HCT116 (cell line): ENCODE measurements around the gene AS3MT. TPM values are rescaled to one million over a fixed set of nuclear protein-coding genes. Genes with fewer than 3 reads are reported as not detected.

Experiments used
- ATAC-seq: fragments of 200-7000 bp; cut with Tn5 transposase; 2 replicates; pipeline ENCODE4 v1.9.1; 2020; ENCODE audit warnings: mild to moderate bottlenecking, moderate library complexity
- BruUV-seq: library from RNA; stranded (reverse); fragments of 400-500 nt; replicated peaks from 2 replicates; lab custom pipeline; 2021; lab: Mats Ljungman, UMichigan
- CTCF ChIA-PET: fragments of 300-600 bp; sonication (Branson Sonifier 250); formaldehyde crosslinking; loops from one replicate; lab custom pipeline; 2021; ENCODE audit warnings: antibody characterized with exemption; lab: Charles Lee
- POLR2A ChIA-PET: fragments of 300-600, 350-600 bp; sonication (Branson Sonifier 250); formaldehyde crosslinking; loops from one replicate; lab custom pipeline; 2021; ENCODE audit warnings: antibody characterized with exemption; lab: Charles Lee
- RAD21 ChIA-PET, 2 experiments: fragments of 300-600 bp; sonication (Branson Sonifier 250); formaldehyde crosslinking; loops; one replicate each; lab custom pipeline; 2023; ENCODE audit warnings: low total read pairs in 2 of 2; ENCODE audit not compliant: uncharacterized antibody in 2 of 2, unreplicated experiment in 2 of 2, low non-redundant PET in 1 of 2; lab: Charles Lee
- DNase-seq: peaks from one replicate; pipeline ENCODE4 v3.0.0-alpha.2; 2010; ENCODE audit warnings: low read depth, low spot score
- H2AFZ ChIP-seq: fragments of 200-600 bp; shearing (Covaris generic), sonication (generic); 2 replicates; pipeline ENCODE4 v1.6.1; 2017; ENCODE audit warnings: low read depth, mixed run types, mixed read lengths, antibody characterized with exemption, low read length; ENCODE audit not compliant: poor library complexity, severe bottlenecking
- H3K27ac ChIP-seq: 2 replicates; pipeline ENCODE4 v1.5.1; 2012; ENCODE audit warnings: low read depth, low read length
- H3K27me3 ChIP-seq: fragments of 200-600 bp; sonication (generic); 2 replicates; pipeline ENCODE4 v1.6.1; 2016; ENCODE audit warnings: mixed run types, low read length, mixed read lengths; ENCODE audit not compliant: insufficient read depth
- H3K36me3 ChIP-seq, 2 experiments: fragments of 200-500 bp in 1 of 2; fragments of 200-600 bp in 1 of 2; sonication (Bioruptor generic) in 1 of 2; sonication (generic) in 1 of 2; 2 replicates each; pipeline versions ENCODE4 v1.5.1 to v1.6.1; 2014 to 2016; ENCODE audit warnings: low read length in 2 of 2, inconsistent platforms in 1 of 2, mixed read lengths in 1 of 2, mixed run types in 1 of 2; ENCODE audit not compliant: insufficient read depth in 2 of 2, control insufficient read depth in 1 of 2
- H3K4me1 ChIP-seq, 2 experiments: fragments of 200-600 bp in 1 of 2; sonication (generic) in 1 of 2; 2 replicates each; pipeline versions ENCODE4 v1.5.1 to v1.6.1; 2012 to 2017; ENCODE audit warnings: low read length in 2 of 2, inconsistent platforms in 1 of 2, mild to moderate bottlenecking in 1 of 2, mixed read lengths in 1 of 2, mixed run types in 1 of 2, moderate library complexity in 1 of 2; ENCODE audit not compliant: insufficient read depth in 2 of 2, control insufficient read depth in 1 of 2
- H3K4me2 ChIP-seq: fragments of 200-600 bp; sonication (generic); 2 replicates; pipeline ENCODE4 v1.6.1; 2017; ENCODE audit warnings: mixed run types, low read length, mixed read lengths
- H3K4me3 ChIP-seq, 2 experiments: fragments of 200-600 bp in 1 of 2; sonication (generic) in 1 of 2; replicated peaks in 1 of 2; 2 replicates each; pipeline ENCODE4 v1.5.1; 2011 to 2016; ENCODE audit warnings: low read length in 2 of 2, control low read depth in 1 of 2, low read depth in 1 of 2, mild to moderate bottlenecking in 1 of 2, mixed read lengths in 1 of 2, mixed run types in 1 of 2
- H3K79me2 ChIP-seq: fragments of 200-600 bp; sonication (generic); 2 replicates; pipeline ENCODE4 v1.6.1; 2017; ENCODE audit warnings: mild to moderate bottlenecking, mixed run types, low read length, moderate library complexity, mixed read lengths; ENCODE audit not compliant: insufficient read depth
- H3K9ac ChIP-seq: fragments of 200-600 bp; sonication (generic); 2 replicates; pipeline ENCODE4 v1.6.1; 2016; ENCODE audit warnings: low read length, mixed read lengths
- H3K9me2 ChIP-seq: fragments of 200-600 bp; sonication (generic), shearing (Covaris generic); 2 replicates; pipeline ENCODE4 v1.6.1; 2017; ENCODE audit warnings: mixed run types, mild to moderate bottlenecking, moderate library complexity; ENCODE audit not compliant: insufficient read depth
- H3K9me3 ChIP-seq, 2 experiments: fragments of 200-500 bp in 1 of 2; fragments of 200-600 bp in 1 of 2; sonication (Bioruptor generic) in 1 of 2; sonication (generic) in 1 of 2; 2 replicates each; pipeline ENCODE4 v1.6.1; 2014 to 2017; ENCODE audit warnings: low read length in 2 of 2, mixed read lengths in 2 of 2, inconsistent platforms in 1 of 2, low read depth in 1 of 2, mild to moderate bottlenecking in 1 of 2, mixed run types in 1 of 2, moderate library complexity in 1 of 2; ENCODE audit not compliant: control insufficient read depth in 1 of 2, insufficient read depth in 1 of 2
- H4K20me1 ChIP-seq: fragments of 200-600 bp; sonication (generic), shearing (Covaris generic); 2 replicates; pipeline ENCODE4 v1.6.1; 2017; ENCODE audit warnings: mixed run types, mild to moderate bottlenecking, moderate library complexity; ENCODE audit not compliant: insufficient read depth
- CEBPB ChIP-seq: IDR thresholded peaks from 2 replicates; pipeline ENCODE4 v1.6.1; 2012; ENCODE audit warnings: low read depth
- EGR1 ChIP-seq: IDR thresholded peaks from 2 replicates; pipeline ENCODE4 v1.6.1; 2012; ENCODE audit warnings: low read depth
- ELF1 ChIP-seq: IDR thresholded peaks from 2 replicates; pipeline ENCODE4 v1.6.1; 2012; ENCODE audit warnings: low read depth, borderline replicate concordance
- EZH2 ChIP-seq: fragments of 200-600 bp; sonication (generic); IDR thresholded peaks from 2 replicates; pipeline ENCODE4 v1.6.1; 2017; ENCODE audit warnings: antibody characterized with exemption, mixed run types
- FOSL1 ChIP-seq: IDR thresholded peaks from 2 replicates; pipeline ENCODE4 v1.6.1; 2012; ENCODE audit warnings: low read depth
- POLR2A ChIP-seq: IDR thresholded peaks from 2 replicates; pipeline ENCODE4 v1.7.0; 2011; ENCODE audit warnings: borderline replicate concordance; ENCODE audit not compliant: insufficient read depth, insufficient read length; ENCODE audit errors: extremely low read depth
- RAD21 ChIP-seq: IDR thresholded peaks from 2 replicates; pipeline ENCODE4 v1.6.1; 2012; ENCODE audit warnings: low read depth, mild to moderate bottlenecking
- SP1 ChIP-seq: IDR thresholded peaks from 2 replicates; pipeline ENCODE4 v1.6.1; 2012; ENCODE audit warnings: low read depth
- SRF ChIP-seq: IDR thresholded peaks from 2 replicates; pipeline ENCODE4 v1.6.1; 2012; ENCODE audit warnings: low read depth
- TCF7L2 ChIP-seq: IDR thresholded peaks from 2 replicates; pipeline ENCODE4 v1.7.0; 2011; ENCODE audit warnings: borderline replicate concordance, inconsistent platforms; ENCODE audit not compliant: insufficient read depth, insufficient read length; ENCODE audit errors: extremely low read depth
- YY1 ChIP-seq: IDR thresholded peaks from 2 replicates; pipeline ENCODE4 v1.6.1; 2011; ENCODE audit warnings: low read length, low read depth, moderate library complexity, mild to moderate bottlenecking; ENCODE audit not compliant: insufficient replicate concordance; ENCODE audit errors: extremely low read depth
- ZFX ChIP-seq: fragments of 450-650 bp; IDR thresholded peaks from 2 replicates; pipeline ENCODE4 v1.6.1; 2017
- ZNF274 ChIP-seq: fragments of 200-500 bp; sonication (Bioruptor generic); IDR thresholded peaks from 2 replicates; pipeline ENCODE4 v1.6.1; 2014; ENCODE audit warnings: mild to moderate bottlenecking, low read depth, low read length, inconsistent platforms
- intact Hi-C: fragments of 100-400 bp; cut with micrococcal nuclease; formaldehyde crosslinking; loops from 2 replicates; pipeline ENCODE4 v1.10.0; 2022
- total RNA-seq: library from RNA; stranded (reverse); gene quantifications from one replicate; pipeline ENCODE4 v1.2.1, GENCODE V29; 2021; ENCODE audit not compliant: unreplicated experiment
- TF ChIP-seq, protein P1 (sequence below): IDR thresholded peaks from 2 replicates; pipeline ENCODE4 v1.6.1; 2011; ENCODE audit warnings: mild to moderate bottlenecking, low read length, moderate library complexity; ENCODE audit not compliant: insufficient replicate concordance; ENCODE audit errors: extremely low read depth
- TF ChIP-seq, protein P2 (sequence below): IDR thresholded peaks from 2 replicates; pipeline ENCODE4 v1.6.1; 2012; ENCODE audit warnings: low read depth
- TF ChIP-seq, protein P3 (sequence below), 3 experiments: fragments of 200-600 bp in 1 of 3; sonication (generic) in 1 of 3; IDR thresholded peaks in 2 of 3; conservative IDR thresholded peaks in 1 of 3; 2 replicates each; pipeline ENCODE4 v1.5.1; 2012 to 2017; ENCODE audit warnings: low read depth in 2 of 3, low read length in 2 of 3, antibody characterized with exemption in 1 of 3, borderline replicate concordance in 1 of 3, control low read depth in 1 of 3, mild to moderate bottlenecking in 1 of 3, mixed read lengths in 1 of 3, mixed run types in 1 of 3, moderate library complexity in 1 of 3; ENCODE audit not compliant: insufficient read depth in 1 of 3
- TF ChIP-seq, protein P4 (sequence below): IDR thresholded peaks from 2 replicates; pipeline ENCODE4 v1.6.1; 2012
- TF ChIP-seq, protein P5 (sequence below): IDR thresholded peaks from 2 replicates; pipeline ENCODE4 v1.6.1; 2012

The AS3MT gene
- total RNA-seq, 1 experiment from 2014 or later, result 0.79 TPM

DNA sequence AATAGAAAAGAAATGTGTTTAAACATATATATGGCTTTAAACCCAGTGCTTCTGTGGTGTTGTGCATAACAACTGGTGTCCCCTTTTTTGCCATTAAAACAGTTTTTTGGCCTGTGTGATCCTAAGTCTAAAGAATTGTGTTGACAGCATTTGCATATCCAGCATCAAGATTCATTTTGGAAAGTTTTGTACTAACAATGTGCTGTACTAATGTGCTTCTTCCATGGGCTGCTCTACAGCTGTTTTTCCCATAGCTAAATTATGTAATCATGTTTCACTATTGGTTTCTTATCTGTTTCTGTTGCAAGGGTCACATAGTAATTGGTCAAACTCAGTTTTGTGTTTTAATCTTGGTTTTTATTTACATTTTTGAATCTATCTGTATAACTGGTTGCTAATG, 54.3 kb downstream of the AS3MT start:
- H3K4me3 ChIP-seq, result no peak overlapping the region
- intact Hi-C loops, result no loop called here

More for the DNA sequence above, 54.3 kb downstream of the AS3MT start:
- Histone ChIP-seq H3K9ac (no peak overlapping the region), H3K27ac (no peak overlapping the region)
- TF ChIP-seq FOSL1 (no peak), SP1 (no peak), YY1 (no peak), EGR1 (no peak), ELF1 (no peak), POLR2A (no peak), TCF7L2 (no peak), EZH2 (no peak), ZFX (no peak), ZNF274 (no peak), CEBPB (no peak), RAD21 (no peak), SRF (no peak)
- TF ChIP-seq, protein P1, sequence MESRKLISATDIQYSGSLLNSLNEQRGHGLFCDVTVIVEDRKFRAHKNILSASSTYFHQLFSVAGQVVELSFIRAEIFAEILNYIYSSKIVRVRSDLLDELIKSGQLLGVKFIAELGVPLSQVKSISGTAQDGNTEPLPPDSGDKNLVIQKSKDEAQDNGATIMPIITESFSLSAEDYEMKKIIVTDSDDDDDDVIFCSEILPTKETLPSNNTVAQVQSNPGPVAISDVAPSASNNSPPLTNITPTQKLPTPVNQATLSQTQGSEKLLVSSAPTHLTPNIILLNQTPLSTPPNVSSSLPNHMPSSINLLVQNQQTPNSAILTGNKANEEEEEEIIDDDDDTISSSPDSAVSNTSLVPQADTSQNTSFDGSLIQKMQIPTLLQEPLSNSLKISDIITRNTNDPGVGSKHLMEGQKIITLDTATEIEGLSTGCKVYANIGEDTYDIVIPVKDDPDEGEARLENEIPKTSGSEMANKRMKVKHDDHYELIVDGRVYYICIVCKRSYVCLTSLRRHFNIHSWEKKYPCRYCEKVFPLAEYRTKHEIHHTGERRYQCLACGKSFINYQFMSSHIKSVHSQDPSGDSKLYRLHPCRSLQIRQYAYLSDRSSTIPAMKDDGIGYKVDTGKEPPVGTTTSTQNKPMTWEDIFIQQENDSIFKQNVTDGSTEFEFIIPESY, result no peak
- TF ChIP-seq, protein P2, sequence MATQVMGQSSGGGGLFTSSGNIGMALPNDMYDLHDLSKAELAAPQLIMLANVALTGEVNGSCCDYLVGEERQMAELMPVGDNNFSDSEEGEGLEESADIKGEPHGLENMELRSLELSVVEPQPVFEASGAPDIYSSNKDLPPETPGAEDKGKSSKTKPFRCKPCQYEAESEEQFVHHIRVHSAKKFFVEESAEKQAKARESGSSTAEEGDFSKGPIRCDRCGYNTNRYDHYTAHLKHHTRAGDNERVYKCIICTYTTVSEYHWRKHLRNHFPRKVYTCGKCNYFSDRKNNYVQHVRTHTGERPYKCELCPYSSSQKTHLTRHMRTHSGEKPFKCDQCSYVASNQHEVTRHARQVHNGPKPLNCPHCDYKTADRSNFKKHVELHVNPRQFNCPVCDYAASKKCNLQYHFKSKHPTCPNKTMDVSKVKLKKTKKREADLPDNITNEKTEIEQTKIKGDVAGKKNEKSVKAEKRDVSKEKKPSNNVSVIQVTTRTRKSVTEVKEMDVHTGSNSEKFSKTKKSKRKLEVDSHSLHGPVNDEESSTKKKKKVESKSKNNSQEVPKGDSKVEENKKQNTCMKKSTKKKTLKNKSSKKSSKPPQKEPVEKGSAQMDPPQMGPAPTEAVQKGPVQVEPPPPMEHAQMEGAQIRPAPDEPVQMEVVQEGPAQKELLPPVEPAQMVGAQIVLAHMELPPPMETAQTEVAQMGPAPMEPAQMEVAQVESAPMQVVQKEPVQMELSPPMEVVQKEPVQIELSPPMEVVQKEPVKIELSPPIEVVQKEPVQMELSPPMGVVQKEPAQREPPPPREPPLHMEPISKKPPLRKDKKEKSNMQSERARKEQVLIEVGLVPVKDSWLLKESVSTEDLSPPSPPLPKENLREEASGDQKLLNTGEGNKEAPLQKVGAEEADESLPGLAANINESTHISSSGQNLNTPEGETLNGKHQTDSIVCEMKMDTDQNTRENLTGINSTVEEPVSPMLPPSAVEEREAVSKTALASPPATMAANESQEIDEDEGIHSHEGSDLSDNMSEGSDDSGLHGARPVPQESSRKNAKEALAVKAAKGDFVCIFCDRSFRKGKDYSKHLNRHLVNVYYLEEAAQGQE, result no peak
- TF ChIP-seq, protein P3, sequence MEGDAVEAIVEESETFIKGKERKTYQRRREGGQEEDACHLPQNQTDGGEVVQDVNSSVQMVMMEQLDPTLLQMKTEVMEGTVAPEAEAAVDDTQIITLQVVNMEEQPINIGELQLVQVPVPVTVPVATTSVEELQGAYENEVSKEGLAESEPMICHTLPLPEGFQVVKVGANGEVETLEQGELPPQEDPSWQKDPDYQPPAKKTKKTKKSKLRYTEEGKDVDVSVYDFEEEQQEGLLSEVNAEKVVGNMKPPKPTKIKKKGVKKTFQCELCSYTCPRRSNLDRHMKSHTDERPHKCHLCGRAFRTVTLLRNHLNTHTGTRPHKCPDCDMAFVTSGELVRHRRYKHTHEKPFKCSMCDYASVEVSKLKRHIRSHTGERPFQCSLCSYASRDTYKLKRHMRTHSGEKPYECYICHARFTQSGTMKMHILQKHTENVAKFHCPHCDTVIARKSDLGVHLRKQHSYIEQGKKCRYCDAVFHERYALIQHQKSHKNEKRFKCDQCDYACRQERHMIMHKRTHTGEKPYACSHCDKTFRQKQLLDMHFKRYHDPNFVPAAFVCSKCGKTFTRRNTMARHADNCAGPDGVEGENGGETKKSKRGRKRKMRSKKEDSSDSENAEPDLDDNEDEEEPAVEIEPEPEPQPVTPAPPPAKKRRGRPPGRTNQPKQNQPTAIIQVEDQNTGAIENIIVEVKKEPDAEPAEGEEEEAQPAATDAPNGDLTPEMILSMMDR (IDR thresholded peaks at IDR 0.05 in 2 of 3, conservative IDR thresholded peaks at IDR 0.05 in 1 of 3; ENCODE audit: borderline replicate concordance in 1 of 3, insufficient read depth in 1 of 3, low read depth in 2 of 3, low read length in 2 of 3), result no peak
- TF ChIP-seq, protein P4, sequence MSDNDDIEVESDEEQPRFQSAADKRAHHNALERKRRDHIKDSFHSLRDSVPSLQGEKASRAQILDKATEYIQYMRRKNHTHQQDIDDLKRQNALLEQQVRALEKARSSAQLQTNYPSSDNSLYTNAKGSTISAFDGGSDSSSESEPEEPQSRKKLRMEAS, result no peak
- TF ChIP-seq, protein P5, sequence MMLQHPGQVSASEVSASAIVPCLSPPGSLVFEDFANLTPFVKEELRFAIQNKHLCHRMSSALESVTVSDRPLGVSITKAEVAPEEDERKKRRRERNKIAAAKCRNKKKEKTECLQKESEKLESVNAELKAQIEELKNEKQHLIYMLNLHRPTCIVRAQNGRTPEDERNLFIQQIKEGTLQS, result no peak
- TF ChIP-seq, all 23 proteins: peak for 0
- BruUV-seq, result no TSS peak
- no peak overlapping the region for H3K4me2 ChIP-seq
- DNase-seq (no peak), ATAC-seq (no peak)
- POLR2A ChIA-PET, result no interaction called here
- H3K27me3 ChIP-seq, result no peaks in the 10 kb centered on the region
- no peaks in the 10 kb centered on the region for H4K20me1 ChIP-seq
- H3K36me3 ChIP-seq, result no peaks in the 10 kb centered on the region
- H3K9me2 ChIP-seq, result no peaks in the 10 kb centered on the region
- peaks cover 31% of the 10 kb centered on the region for H3K79me2 ChIP-seq
- H3K9me3 ChIP-seq, result no peaks in the 10 kb centered on the region
- CTCF ChIA-PET, result interaction anchor here (1.4 kb wide), 1 partner anchor 10 kb away, joined by 3 read pairs; no protein-coding TSS in a partner anchor
- peaks cover 3 to 8% of the 10 kb centered on the region in 2 experiments; a peak in 2 of 4 replicates for H3K4me1 ChIP-seq
- no peak overlapping the region for H2AFZ ChIP-seq
- RAD21 ChIA-PET, result no interaction called here
